ENCODE data around the gene LAMC1.
"Not testable (repeated sequence)": the region's sequence is repeated elsewhere in the genome, so short reads cannot be mapped to it uniquely, and the experiment has no call there.

The LAMC1 gene

DNA sequence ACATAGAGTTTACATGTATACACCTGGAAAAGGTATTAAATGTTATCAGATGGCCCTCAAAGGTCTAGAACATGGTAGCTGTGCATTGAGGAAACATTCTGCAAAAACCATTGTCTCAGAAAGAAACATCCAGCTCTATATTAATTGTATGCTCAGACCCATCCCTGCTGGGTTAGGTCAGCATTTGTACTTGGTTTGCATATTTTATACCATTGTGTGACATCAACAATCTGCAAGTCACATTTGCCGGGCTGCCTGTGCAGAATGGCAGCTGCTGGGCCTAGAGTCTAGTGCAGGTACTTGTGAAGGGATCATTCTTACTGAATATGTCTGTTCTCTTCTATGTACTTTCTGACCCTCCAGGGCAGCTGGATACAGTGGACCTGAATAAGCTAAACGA, 119.0 kb downstream of the LAMC1 start:
- no peak for DNase-seq (ENCODE audit: extremely low read depth, low read depth)
- TF ChIP-seq CTCF (IDR thresholded peaks at IDR 0.05; ENCODE audit: low read depth, low read length) = no peak

DNA sequence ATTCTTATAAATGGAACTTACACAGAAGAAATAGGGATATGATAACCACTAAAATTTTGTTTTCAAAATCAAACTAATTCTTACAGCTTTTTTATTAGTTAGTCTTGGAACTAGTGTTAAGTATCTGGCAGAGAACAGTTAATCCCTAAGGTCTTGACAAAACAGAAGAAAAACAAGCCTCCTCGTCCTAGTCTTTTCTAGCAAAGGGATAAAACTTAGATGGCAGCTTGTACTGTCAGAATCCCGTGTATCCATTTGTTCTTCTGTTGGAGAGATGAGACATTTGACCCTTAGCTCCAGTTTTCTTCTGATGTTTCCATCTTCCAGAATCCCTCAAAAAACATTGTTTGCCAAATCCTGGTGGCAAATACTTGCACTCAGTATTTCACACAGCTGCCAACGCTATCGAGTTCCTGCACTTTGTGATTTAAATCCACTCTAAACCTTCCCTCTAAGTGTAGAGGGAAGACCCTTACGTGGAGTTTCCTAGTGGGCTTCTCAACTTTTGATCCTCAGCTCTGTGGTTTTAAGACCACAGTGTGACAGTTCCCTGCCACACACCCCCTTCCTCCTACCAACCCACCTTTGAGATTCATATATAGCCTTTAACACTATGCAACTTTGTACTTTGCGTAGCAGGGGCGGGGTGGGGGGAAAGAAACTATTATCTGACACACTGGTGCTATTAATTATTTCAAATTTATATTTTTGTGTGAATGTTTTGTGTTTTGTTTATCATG, 120.5 kb downstream of the LAMC1 start:
- DNase-seq (ENCODE audit: extremely low read depth, low read depth) = no peak
- TF ChIP-seq CTCF (IDR thresholded peaks at IDR 0.05; ENCODE audit: low read depth, low read length) = no peak

- TF ChIP-seq CTCF (IDR thresholded peaks at IDR 0.05; ENCODE audit: low read depth, low read length) = no peak
Observed at GRCh38 chr1:183144752-183145151, 121.5 kb downstream of the LAMC1 start.

GRCh38 chr1:183147735-183148134, 124.5 kb downstream of the LAMC1 start:
- no peak for DNase-seq (ENCODE audit: extremely low read depth, low read depth)
- TF ChIP-seq CTCF (IDR thresholded peaks at IDR 0.05; ENCODE audit: low read depth, low read length) = no peak

More at GRCh38 chr1:183144752-183145151, 121.5 kb downstream of the LAMC1 start:
- DNase-seq (ENCODE audit: extremely low read depth, low read depth) = no peak

GRCh38 chr1:183148599-183148998, 125.4 kb downstream of the LAMC1 start:
- no peak for DNase-seq (ENCODE audit: extremely low read depth, low read depth)
- TF ChIP-seq CTCF (IDR thresholded peaks at IDR 0.05; ENCODE audit: low read depth, low read length) = no peak

DNA sequence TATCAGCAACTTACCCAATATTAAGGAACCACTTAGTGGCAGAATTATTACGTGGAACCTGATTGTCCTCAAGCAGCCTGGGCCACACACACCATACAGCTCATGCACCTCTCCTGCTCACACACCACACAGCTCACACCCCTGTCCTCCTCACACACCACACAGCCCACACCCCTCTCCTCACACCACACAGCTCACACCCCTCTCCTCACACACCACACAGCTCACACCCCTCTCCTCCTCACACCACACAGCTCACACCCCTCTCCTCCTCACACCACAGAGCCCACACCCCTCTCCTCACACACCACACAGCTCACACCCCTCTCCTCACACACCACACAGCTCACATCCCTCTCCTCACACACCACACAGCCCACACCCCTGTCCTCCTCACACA, 126.1 kb downstream of the LAMC1 start:
- DNase-seq (ENCODE audit: extremely low read depth, low read depth) = no peak
- TF ChIP-seq CTCF (IDR thresholded peaks at IDR 0.05; ENCODE audit: low read depth, low read length) = no peak

DNA sequence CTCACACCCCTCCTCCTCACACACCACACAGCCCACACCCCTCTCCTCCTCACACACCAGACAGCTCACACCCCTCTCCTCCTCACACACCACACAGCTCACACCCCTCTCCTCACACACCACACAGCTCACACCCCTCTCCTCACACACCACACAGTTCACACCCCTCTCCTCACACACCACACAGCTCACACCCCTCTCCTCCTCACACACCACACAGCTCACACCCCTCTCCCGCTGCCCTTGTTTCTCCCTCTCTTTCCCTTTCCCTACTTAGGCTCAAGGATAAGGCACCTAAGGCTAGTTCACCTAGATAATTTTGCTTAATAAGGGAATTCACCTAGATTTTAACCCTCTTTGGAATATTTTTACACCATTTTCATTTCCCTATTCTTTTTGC, 126.8 kb downstream of the LAMC1 start:
- not testable (repeated sequence) for DNase-seq (ENCODE audit: extremely low read depth, low read depth)

DNA sequence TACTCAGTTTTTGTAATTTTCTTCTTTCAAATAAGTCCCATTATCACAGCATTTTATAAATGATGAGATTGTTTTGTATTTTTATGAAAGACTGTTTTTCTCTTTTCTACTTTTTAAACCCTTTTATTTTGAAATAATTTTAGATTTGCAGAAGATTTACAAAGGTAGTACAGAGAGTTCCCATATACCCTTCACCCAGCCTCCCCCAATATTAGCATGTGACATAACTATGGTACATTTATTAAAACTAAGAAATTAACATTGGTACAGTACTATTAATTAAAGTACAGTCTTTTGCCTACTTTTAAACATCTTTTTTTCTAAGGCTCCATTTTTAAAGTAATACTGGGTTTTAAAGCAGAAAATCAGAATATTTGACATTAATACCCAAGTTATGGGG, 127.2 kb downstream of the LAMC1 start:
- DNase-seq (ENCODE audit: extremely low read depth, low read depth) = no peak
- TF ChIP-seq CTCF (IDR thresholded peaks at IDR 0.05; ENCODE audit: low read depth, low read length) = no peak

Data from AG09319 (cell line).